HepG2 (cell line): ENCODE data around the gene GAD1. TPM values are rescaled to one million over a fixed set of nuclear protein-coding genes. Genes with fewer than 3 reads are reported as not detected.

ENCODE experiments used
- ATAC-seq: fragments of 200-7000 bp; cut with Tn5 transposase; 3 replicates; pipeline ENCODE4 v1.9.1; 2020; ENCODE audit warnings: mild to moderate bottlenecking, moderate library complexity
- Bru-seq: library from RNA; stranded (reverse); fragments of 400-500 nt; gene quantifications from one replicate; lab custom pipeline; 2021; lab: Mats Ljungman, UMichigan
- BruChase-seq, 2 experiments: library from RNA; stranded (reverse); fragments of 400-500 nt; gene quantifications; one replicate each; lab custom pipeline; 2021; lab: Mats Ljungman, UMichigan
- BruUV-seq: library from RNA; stranded (reverse); fragments of 400-500 nt; replicated peaks from 2 replicates; lab custom pipeline; 2021; lab: Mats Ljungman, UMichigan
- CTCF ChIA-PET: fragments of 300-600 bp; formaldehyde crosslinking; extraction: SDS; loops from one replicate; lab custom pipeline; 2021; ENCODE audit warnings: low total read pairs, inconsistent platforms, low intra/inter-chr PET ratio; lab: Yijun Ruan, JAX
- POLR2A ChIA-PET: fragments of 350-600 bp; sonication (Branson Sonifier 250); formaldehyde crosslinking; loops from one replicate; lab custom pipeline; 2020; ENCODE audit warnings: antibody characterized with exemption, inconsistent platforms; lab: Yijun Ruan, JAX
- DNase-seq: peaks from one replicate; pipeline ENCODE4 v3.0.0-alpha.2; 2015; ENCODE audit warnings: low spot score
- FAIRE-seq: peaks from 3 replicates; lab custom pipeline; 2011; peaks lifted over from hg19 to GRCh38; lab: Jason Lieb, UNC
- H2AFZ ChIP-seq: one replicate; pipeline ENCODE4 v1.6.1; 2011; ENCODE audit warnings: low read length, inconsistent platforms
- H3K27ac ChIP-seq: fragments of 300-600 bp; 3 replicates; pipeline ENCODE4 v1.8.0; 2011; ENCODE audit warnings: mixed run types, mild to moderate bottlenecking, mixed read lengths, low read length, inconsistent platforms; ENCODE audit not compliant: insufficient read depth; ENCODE audit errors: extremely low read length
- H3K27me3 ChIP-seq, 2 experiments: fragments of 200-600 bp in 1 of 2; 2 replicates in 1 of 2; 3 replicates in 1 of 2; pipeline versions ENCODE4 v1.6.0 to v1.8.0; 2011; ENCODE audit warnings: low read length in 2 of 2, mild to moderate bottlenecking in 2 of 2, moderate library complexity in 2 of 2, inconsistent platforms in 1 of 2; ENCODE audit not compliant: insufficient read depth in 2 of 2, control insufficient read depth in 1 of 2
- H3K36me3 ChIP-seq, 2 experiments: fragments of 200-600 bp in 1 of 2; replicated peaks in 1 of 2; 2 replicates in 1 of 2; 3 replicates in 1 of 2; pipeline versions ENCODE4 v1.5.1 to v1.8.0; 2011; ENCODE audit warnings: low read length in 2 of 2, inconsistent platforms in 1 of 2; ENCODE audit not compliant: insufficient read depth in 2 of 2, control insufficient read depth in 1 of 2
- H3K4me1 ChIP-seq: 2 replicates; pipeline ENCODE4 v1.5.1; 2012; ENCODE audit warnings: low read length, inconsistent platforms; ENCODE audit not compliant: insufficient read depth
- H3K4me2 ChIP-seq: 2 replicates; pipeline ENCODE4 v1.6.0; 2011; ENCODE audit warnings: low read depth, low read length, inconsistent platforms
- H3K4me3 ChIP-seq, 3 experiments: fragments of 200-600 bp in 1 of 3; sonication (generic), shearing (Covaris generic) in 1 of 3; replicated peaks in 1 of 3; 2 replicates each; pipeline ENCODE4 v1.5.1; 2011 to 2016; ENCODE audit warnings: low read length in 3 of 3, inconsistent platforms in 2 of 3, low read depth in 2 of 3, mild to moderate bottlenecking in 2 of 3, control low read depth in 1 of 3, mixed read lengths in 1 of 3; ENCODE audit not compliant: insufficient read depth in 1 of 3
- H3K79me2 ChIP-seq: one replicate; pipeline ENCODE4 v1.6.1; 2011; ENCODE audit warnings: low read length, inconsistent platforms; ENCODE audit not compliant: insufficient read depth
- H3K9ac ChIP-seq: 2 replicates; pipeline ENCODE4 v1.6.0; 2011; ENCODE audit warnings: mild to moderate bottlenecking, low read depth, low read length, inconsistent platforms; ENCODE audit not compliant: insufficient read depth
- H3K9me3 ChIP-seq: 2 replicates; pipeline ENCODE4 v1.5.1; 2012; ENCODE audit warnings: mild to moderate bottlenecking, low read length
- H4K20me1 ChIP-seq: 2 replicates; pipeline ENCODE4 v1.6.0; 2011; ENCODE audit warnings: inconsistent platforms, mild to moderate bottlenecking, low read length, moderate library complexity; ENCODE audit not compliant: insufficient read depth
- GATA4 ChIP-seq: sonication (generic); IDR thresholded peaks from 2 replicates; pipeline ENCODE4 v1.6.1; 2016; ENCODE audit warnings: antibody characterized with exemption, low read depth, borderline replicate concordance
- MXD1 ChIP-seq: sonication (generic); formaldehyde crosslinking; IDR thresholded peaks from 2 replicates; pipeline ENCODE4 v1.4.0; 2020; ENCODE audit warnings: mild to moderate bottlenecking, missing genetic modification reagents
- SPEN ChIP-seq: sonication (generic); formaldehyde crosslinking; IDR thresholded peaks from 2 replicates; pipeline ENCODE4 v1.5.1; 2020; ENCODE audit warnings: low read depth, mild to moderate bottlenecking, missing genetic modification reagents
- ZNF224 ChIP-seq: sonication (generic); formaldehyde crosslinking; IDR thresholded peaks from 2 replicates; pipeline ENCODE4 v1.5.0; 2020; ENCODE audit warnings: mild to moderate bottlenecking, missing genetic modification reagents
- ZNF766 ChIP-seq: sonication (generic); formaldehyde crosslinking; IDR thresholded peaks from 2 replicates; pipeline ENCODE4 v1.5.0; 2020; ENCODE audit warnings: missing genetic modification reagents, borderline replicate concordance
- ZNF776 ChIP-seq: sonication (generic); formaldehyde crosslinking; IDR thresholded peaks from 2 replicates; pipeline ENCODE4 v1.4.0; 2020; ENCODE audit warnings: mild to moderate bottlenecking, missing genetic modification reagents
- WGBS: methylation state at CpG from one replicate; pipeline ENCODE4 v1.1.6; 2017; ENCODE audit warnings: low lambda C conversion rate; 5-methylcytosine and 5-hydroxymethylcytosine counted together
- in situ Hi-C: cut with HindIII; loops from 2 replicates; pipeline ENCODE4 v1.10.0; 2017; ENCODE audit warnings: low pct_unique_long_range_greater_than_20kb; ENCODE audit not compliant: extremely low pct_ligation_motif_present
- intact Hi-C: fragments of 100-400 bp; cut with micrococcal nuclease; formaldehyde crosslinking; loops from one replicate; pipeline ENCODE4 v1.10.0; 2022; ENCODE audit not compliant: unreplicated experiment
- long read RNA-seq, 2 experiments: library from RNA in 1 of 2; library from polyadenylated mRNA in 1 of 2; stranded (forward) in 1 of 2; unstranded in 1 of 2; transcript quantifications; one replicate each; pipeline ENCODE4 v2.0.0, GENCODE V29; 2019 to 2022
- polyA minus RNA-seq, 3 experiments: library from RNA; depleted of rRNA, polyadenylated mRNA; stranded (reverse); fragments of >200 nt; gene quantifications; 2 replicates each; pipeline ENCODE4 v1.2.3, GENCODE V29; 2011; ENCODE audit warnings: low replicate concordance in 1 of 3
- polyA plus RNA-seq, 8 experiments: library from polyadenylated mRNA; depleted of rRNA in 3 of 8; stranded (reverse) in 7 of 8; unstranded in 1 of 8; fragments of >200 nt; fragmentation: Illumina TruSeq in 4 of 8; extraction: Trizol in 4 of 8; gene quantifications; 2 replicates each; pipeline versions ENCODE4 v1.2.1 to v1.2.3, GENCODE V29; 2011 to 2016; ENCODE audit warnings: low read depth in 4 of 8, missing spikeins in 1 of 8, mixed read lengths in 1 of 8; ENCODE audit not compliant: insufficient read depth in 1 of 8
- total RNA-seq, 5 experiments: library from RNA; depleted of rRNA; stranded (reverse); fragments of >200 nt; fragmentation: Illumina TruSeq; extraction: Trizol; gene quantifications; 2 replicates each; pipeline ENCODE4 v1.2.3, GENCODE V29; 2016; ENCODE audit warnings: low read depth in 1 of 5
- TF ChIP-seq, protein P1 (sequence below): sonication (generic); formaldehyde crosslinking; IDR thresholded peaks from 2 replicates; pipeline ENCODE4 v1.5.1; 2020; ENCODE audit warnings: mild to moderate bottlenecking, missing genetic modification reagents, moderate library complexity
- TF ChIP-seq, protein P2 (sequence below): sonication (generic); formaldehyde crosslinking; IDR thresholded peaks from 2 replicates; pipeline ENCODE4 v1.4.0; 2020; ENCODE audit warnings: missing genetic modification reagents, mild to moderate bottlenecking, borderline replicate concordance

The GAD1 gene
- total RNA-seq (2016; rRNA removed; fragmentation: Illumina TruSeq; extraction: Trizol) (0.09 TPM in 1 of 2 replicates, not detected in the other), polyA plus RNA-seq (2011; rRNA removed) (0.13 TPM in 1 of 2 replicates, not detected in the other), polyA minus RNA-seq (2011; rRNA and poly(A)+ RNA removed; ENCODE audit: low replicate concordance) (3.5 TPM in 1 of 2 replicates, not detected in the other), Bru-seq, nascent RNA (percentile 17 among the genes with signal in this experiment), BruChase-seq, experiment 1, labeled RNA remaining after a 6-hour chase (percentile 11 among the genes with signal in this experiment), BruChase-seq, experiment 2, labeled RNA remaining after a 2-hour chase (percentile 12 among the genes with signal in this experiment)
- total RNA-seq (2016; cell fraction: cytosol; rRNA removed; fragmentation: Illumina TruSeq; extraction: Trizol; ENCODE audit: low read depth) = not detected in 2 replicates
- total RNA-seq (2016; cell fraction: insoluble cytoplasmic fraction; rRNA removed; fragmentation: Illumina TruSeq; extraction: Trizol) = not detected in 2 replicates
- total RNA-seq (2016; cell fraction: membrane; rRNA removed; fragmentation: Illumina TruSeq; extraction: Trizol) = not detected in 2 replicates
- not detected in 2 replicates for total RNA-seq (2016; cell fraction: nucleus; rRNA removed; fragmentation: Illumina TruSeq; extraction: Trizol)
- 0.23 TPM in 1 of 2 replicates, not detected in the other for polyA plus RNA-seq (2011; cell fraction: cytosol; rRNA removed)
- 0.24 and 0.31 TPM in 2 replicates for polyA plus RNA-seq (2011; cell fraction: nucleus; rRNA removed)
- 0.17 and 1.2 TPM in 2 replicates for polyA plus RNA-seq (2012)
- not detected in 2 replicates for polyA plus RNA-seq (2016; cell fraction: cytosol; fragmentation: Illumina TruSeq; extraction: Trizol; ENCODE audit: low read depth)
- polyA plus RNA-seq (2016; cell fraction: insoluble cytoplasmic fraction; fragmentation: Illumina TruSeq; extraction: Trizol; ENCODE audit: low read depth) = not detected in 2 replicates
- not detected in 2 replicates for polyA plus RNA-seq (2016; cell fraction: membrane; fragmentation: Illumina TruSeq; extraction: Trizol; ENCODE audit: low read depth)
- 0.17 TPM in 1 of 2 replicates, not detected in the other for polyA plus RNA-seq (2016; cell fraction: nucleus; fragmentation: Illumina TruSeq; extraction: Trizol; ENCODE audit: insufficient read depth, low read depth)
- not detected in 2 replicates for polyA minus RNA-seq (2011; cell fraction: cytosol; rRNA and poly(A)+ RNA removed)
- not detected in 2 replicates for polyA minus RNA-seq (2011; cell fraction: nucleus; rRNA and poly(A)+ RNA removed)
- long read RNA-seq, experiment 1 = 0 reads
- long read RNA-seq, experiment 2 = 0 reads

GRCh38 chr2:170816504-170817092 lies at the start of gene GAD1:
Gene GAD1, plus strand, starts transcription at chr2:170816887. Its CDS starts 1,705 bp downstream, at chr2:170818592.
- peak; percentile 18 for DNase-seq
- CTCF ChIA-PET = interaction anchor here (1.2 to 5.6 kb wide), 6 partner anchors 407 to 492 kb away, joined by 5 to 61 read pairs (median 24); no protein-coding TSS in a partner anchor
- TF ChIP-seq GATA4 (no peak), MXD1 (0 out of 2 replicates have a peak, but pooled peaks have one; percentile 31), ZNF766 (CRISPR knock-in tag) (no peak), ZNF776 (CRISPR knock-in tag) (peak; percentile 67; the same call in 1 of the 2 replicates), ZNF224 (0 out of 2 replicates have a peak, but pooled peaks have one; percentile 1), SPEN (CRISPR knock-in tag) (0 out of 2 replicates have a peak, but pooled peaks have one; percentile 13)
- TF ChIP-seq, protein P1, sequence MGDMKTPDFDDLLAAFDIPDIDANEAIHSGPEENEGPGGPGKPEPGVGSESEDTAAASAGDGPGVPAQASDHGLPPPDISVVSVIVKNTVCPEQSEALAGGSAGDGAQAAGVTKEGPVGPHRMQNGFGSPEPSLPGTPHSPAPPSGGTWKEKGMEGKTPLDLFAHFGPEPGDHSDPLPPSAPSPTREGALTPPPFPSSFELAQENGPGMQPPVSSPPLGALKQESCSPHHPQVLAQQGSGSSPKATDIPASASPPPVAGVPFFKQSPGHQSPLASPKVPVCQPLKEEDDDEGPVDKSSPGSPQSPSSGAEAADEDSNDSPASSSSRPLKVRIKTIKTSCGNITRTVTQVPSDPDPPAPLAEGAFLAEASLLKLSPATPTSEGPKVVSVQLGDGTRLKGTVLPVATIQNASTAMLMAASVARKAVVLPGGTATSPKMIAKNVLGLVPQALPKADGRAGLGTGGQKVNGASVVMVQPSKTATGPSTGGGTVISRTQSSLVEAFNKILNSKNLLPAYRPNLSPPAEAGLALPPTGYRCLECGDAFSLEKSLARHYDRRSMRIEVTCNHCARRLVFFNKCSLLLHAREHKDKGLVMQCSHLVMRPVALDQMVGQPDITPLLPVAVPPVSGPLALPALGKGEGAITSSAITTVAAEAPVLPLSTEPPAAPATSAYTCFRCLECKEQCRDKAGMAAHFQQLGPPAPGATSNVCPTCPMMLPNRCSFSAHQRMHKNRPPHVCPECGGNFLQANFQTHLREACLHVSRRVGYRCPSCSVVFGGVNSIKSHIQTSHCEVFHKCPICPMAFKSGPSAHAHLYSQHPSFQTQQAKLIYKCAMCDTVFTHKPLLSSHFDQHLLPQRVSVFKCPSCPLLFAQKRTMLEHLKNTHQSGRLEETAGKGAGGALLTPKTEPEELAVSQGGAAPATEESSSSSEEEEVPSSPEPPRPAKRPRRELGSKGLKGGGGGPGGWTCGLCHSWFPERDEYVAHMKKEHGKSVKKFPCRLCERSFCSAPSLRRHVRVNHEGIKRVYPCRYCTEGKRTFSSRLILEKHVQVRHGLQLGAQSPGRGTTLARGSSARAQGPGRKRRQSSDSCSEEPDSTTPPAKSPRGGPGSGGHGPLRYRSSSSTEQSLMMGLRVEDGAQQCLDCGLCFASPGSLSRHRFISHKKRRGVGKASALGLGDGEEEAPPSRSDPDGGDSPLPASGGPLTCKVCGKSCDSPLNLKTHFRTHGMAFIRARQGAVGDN (CRISPR knock-in tag) = peak; percentile 44
- TF ChIP-seq, protein P2, sequence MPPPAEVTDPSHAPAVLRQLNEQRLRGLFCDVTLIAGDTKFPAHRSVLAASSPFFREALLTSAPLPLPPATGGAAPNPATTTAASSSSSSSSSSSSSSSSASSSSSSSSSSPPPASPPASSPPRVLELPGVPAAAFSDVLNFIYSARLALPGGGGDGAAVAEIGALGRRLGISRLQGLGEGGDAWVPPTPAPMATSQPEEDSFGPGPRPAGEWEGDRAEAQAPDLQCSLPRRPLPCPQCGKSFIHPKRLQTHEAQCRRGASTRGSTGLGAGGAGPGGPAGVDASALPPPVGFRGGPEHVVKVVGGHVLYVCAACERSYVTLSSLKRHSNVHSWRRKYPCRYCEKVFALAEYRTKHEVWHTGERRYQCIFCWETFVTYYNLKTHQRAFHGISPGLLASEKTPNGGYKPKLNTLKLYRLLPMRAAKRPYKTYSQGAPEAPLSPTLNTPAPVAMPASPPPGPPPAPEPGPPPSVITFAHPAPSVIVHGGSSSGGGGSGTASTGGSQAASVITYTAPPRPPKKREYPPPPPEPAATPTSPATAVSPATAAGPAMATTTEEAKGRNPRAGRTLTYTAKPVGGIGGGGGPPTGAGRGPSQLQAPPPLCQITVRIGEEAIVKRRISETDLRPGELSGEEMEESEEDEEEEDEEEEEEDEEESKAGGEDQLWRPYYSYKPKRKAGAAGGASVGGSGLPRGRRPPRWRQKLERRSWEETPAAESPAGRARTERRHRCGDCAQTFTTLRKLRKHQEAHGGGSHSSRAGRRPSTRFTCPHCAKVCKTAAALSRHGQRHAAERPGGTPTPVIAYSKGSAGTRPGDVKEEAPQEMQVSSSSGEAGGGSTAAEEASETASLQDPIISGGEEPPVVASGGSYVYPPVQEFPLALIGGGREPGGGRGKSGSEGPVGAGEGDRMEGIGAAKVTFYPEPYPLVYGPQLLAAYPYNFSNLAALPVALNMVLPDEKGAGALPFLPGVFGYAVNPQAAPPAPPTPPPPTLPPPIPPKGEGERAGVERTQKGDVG (CRISPR knock-in tag) = no peak

More at GRCh38 chr2:170816504-170817092, at the start of gene GAD1:
- peaks cover 27% of the 10 kb centered on the region for H3K4me1 ChIP-seq
- intact Hi-C loops = loop anchor here (1.0 to 2.0 kb wide), 2 partner anchors 446 to 456 kb away; no protein-coding TSS in a partner anchor
- peak within 1 kb of the TSS; percentile 81 for H3K4me2 ChIP-seq
- POLR2A ChIA-PET = no interaction called here
- in situ Hi-C loops = loop anchor here (5.0 to 10.0 kb wide), 2 partner anchors 444 to 582 kb away; no protein-coding TSS in a partner anchor
- WGBS = 4% methylated on average over 45 of the region's 49 CpGs
- ATAC-seq = peak; percentile 67
- H3K79me2 ChIP-seq = no peaks in the 10 kb centered on the region
- H3K9ac ChIP-seq = no peak within 1 kb of the TSS
- peaks cover 23 to 78% of the 10 kb centered on the region in 2 experiments for H3K27me3 ChIP-seq
- no TSS peak for BruUV-seq
- no peak for FAIRE-seq
- H3K4me3 ChIP-seq = peak within 1 kb of the TSS; percentile 39 to 74 (median 45)
- peaks cover 7% of the 10 kb centered on the region; the same call in 1 of the 2 replicates for H4K20me1 ChIP-seq
- no peaks in the 10 kb centered on the region for H3K9me3 ChIP-seq
- H3K36me3 ChIP-seq = no peaks in the 10 kb centered on the region
- no peak within 1 kb of the TSS for H3K27ac ChIP-seq
- H2AFZ ChIP-seq = no peak within 1 kb of the TSS
